ENCODE results near the gene ASB1. TPM values are rescaled to one million over a fixed set of nuclear protein-coding genes. Genes with fewer than 3 reads are reported as not detected.

Gene ASB1
- total RNA-seq, 3 donors from 2014 or later, result 23.5 to 41.7 (median 24.6) TPM

GRCh38 chr2:238495422-238495821 lies 68.7 kb downstream of the ASB1 start:
- intact Hi-C loops (cut with DNase I, micrococcal nuclease), result no loop called here
- Histone ChIP-seq H3K9me3 (no peaks in the 10 kb centered on the region), H3K4me1 (ENCODE audit: low read depth) (peaks cover 6% of the 10 kb centered on the region), H3K36me3 (ENCODE audit: low read depth) (no peaks in the 10 kb centered on the region), H3K4me3 (no peak overlapping the region)
- DNase-seq (no peak), ATAC-seq (no peak)
- no peak for TF ChIP-seq CTCF (IDR thresholded peaks at IDR 0.05)

GRCh38 chr2:238496756-238497609 lies 70.3 kb downstream of the ASB1 start:
- H3K4me3 ChIP-seq, result no peak overlapping the region
- no peaks in the 10 kb centered on the region for H3K9me3 ChIP-seq
- H3K4me1 ChIP-seq (ENCODE audit: low read depth), result peaks cover 6% of the 10 kb centered on the region
- no peak for ATAC-seq
- TF ChIP-seq CTCF (IDR thresholded peaks at IDR 0.05), result no peak
- intact Hi-C loops (cut with DNase I, micrococcal nuclease), result no loop called here
- no peaks in the 10 kb centered on the region for H3K36me3 ChIP-seq (ENCODE audit: low read depth)
- no peak for DNase-seq

GRCh38 chr2:238497610-238498005 lies 70.9 kb downstream of the ASB1 start:
- intact Hi-C loops (cut with DNase I, micrococcal nuclease), result no loop called here
- peaks cover 6% of the 10 kb centered on the region for H3K4me1 ChIP-seq (ENCODE audit: low read depth)
- no peak overlapping the region for H3K4me3 ChIP-seq
- TF ChIP-seq CTCF (IDR thresholded peaks at IDR 0.05), result no peak
- ATAC-seq (no peak), DNase-seq (no peak)
- no peaks in the 10 kb centered on the region for H3K36me3 ChIP-seq (ENCODE audit: low read depth)
- H3K9me3 ChIP-seq, result no peaks in the 10 kb centered on the region

GRCh38 chr2:238498188-238498587 lies 71.5 kb downstream of the ASB1 start:
- peaks cover 6% of the 10 kb centered on the region for H3K4me1 ChIP-seq (ENCODE audit: low read depth)
- DNase-seq (no peak), ATAC-seq (no peak)
- H3K4me3 ChIP-seq, result no peak overlapping the region
- intact Hi-C loops (cut with DNase I, micrococcal nuclease), result no loop called here
- no peak for TF ChIP-seq CTCF (IDR thresholded peaks at IDR 0.05)
- H3K9me3 ChIP-seq, result no peaks in the 10 kb centered on the region
- H3K36me3 ChIP-seq (ENCODE audit: low read depth), result no peaks in the 10 kb centered on the region

GRCh38 chr2:238498691-238499295 lies 72.1 kb downstream of the ASB1 start:
- Histone ChIP-seq H3K36me3 (ENCODE audit: low read depth) (no peaks in the 10 kb centered on the region), H3K9me3 (no peaks in the 10 kb centered on the region), H3K4me1 (ENCODE audit: low read depth) (peaks cover 6% of the 10 kb centered on the region), H3K4me3 (no peak overlapping the region)
- TF ChIP-seq CTCF (IDR thresholded peaks at IDR 0.05), result no peak
- ATAC-seq (no peak), DNase-seq (no peak)
- intact Hi-C loops (cut with DNase I, micrococcal nuclease), result no loop called here

All from mucosa of descending colon (tissue), 3 donors.